ENCODE data around the gene EPHB1.

EPHB1 gene

GRCh38 chr3:135155228-135155627, 360.2 kb downstream of the EPHB1 start:
- TF ChIP-seq, protein P1, sequence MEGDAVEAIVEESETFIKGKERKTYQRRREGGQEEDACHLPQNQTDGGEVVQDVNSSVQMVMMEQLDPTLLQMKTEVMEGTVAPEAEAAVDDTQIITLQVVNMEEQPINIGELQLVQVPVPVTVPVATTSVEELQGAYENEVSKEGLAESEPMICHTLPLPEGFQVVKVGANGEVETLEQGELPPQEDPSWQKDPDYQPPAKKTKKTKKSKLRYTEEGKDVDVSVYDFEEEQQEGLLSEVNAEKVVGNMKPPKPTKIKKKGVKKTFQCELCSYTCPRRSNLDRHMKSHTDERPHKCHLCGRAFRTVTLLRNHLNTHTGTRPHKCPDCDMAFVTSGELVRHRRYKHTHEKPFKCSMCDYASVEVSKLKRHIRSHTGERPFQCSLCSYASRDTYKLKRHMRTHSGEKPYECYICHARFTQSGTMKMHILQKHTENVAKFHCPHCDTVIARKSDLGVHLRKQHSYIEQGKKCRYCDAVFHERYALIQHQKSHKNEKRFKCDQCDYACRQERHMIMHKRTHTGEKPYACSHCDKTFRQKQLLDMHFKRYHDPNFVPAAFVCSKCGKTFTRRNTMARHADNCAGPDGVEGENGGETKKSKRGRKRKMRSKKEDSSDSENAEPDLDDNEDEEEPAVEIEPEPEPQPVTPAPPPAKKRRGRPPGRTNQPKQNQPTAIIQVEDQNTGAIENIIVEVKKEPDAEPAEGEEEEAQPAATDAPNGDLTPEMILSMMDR (IDR thresholded peaks at IDR 0.05; ENCODE audit: low read depth, low read length), result no peak
- Histone ChIP-seq H3K27ac (no peak overlapping the region), H3K9me3 (ENCODE audit: severe bottlenecking) (no peaks in the 10 kb centered on the region), H3K27me3 (ENCODE audit: insufficient read depth, low read depth, severe bottlenecking) (no peaks in the 10 kb centered on the region), H3K36me3 (no peaks in the 10 kb centered on the region; the same call in 1 of the 2 replicates), H3K4me3 (ENCODE audit: low read depth, low read length) (no peak overlapping the region)
- no peak for DNase-seq

GRCh38 chr3:135155791-135156190, 360.7 kb downstream of the EPHB1 start:
- TF ChIP-seq, protein P1 (IDR thresholded peaks at IDR 0.05; ENCODE audit: low read depth, low read length), result no peak
- no peaks in the 10 kb centered on the region for H3K9me3 ChIP-seq (ENCODE audit: severe bottlenecking)
- no peak overlapping the region for H3K27ac ChIP-seq

GRCh38 chr3:135157045-135157740, 362.1 kb downstream of the EPHB1 start:
- no peak overlapping the region for H3K4me3 ChIP-seq (ENCODE audit: low read depth, low read length)
- TF ChIP-seq, protein P1 (IDR thresholded peaks at IDR 0.05; ENCODE audit: low read depth, low read length), result no peak
- no peaks in the 10 kb centered on the region for H3K27me3 ChIP-seq (ENCODE audit: insufficient read depth, low read depth, severe bottlenecking)
- H3K36me3 ChIP-seq, result no peaks in the 10 kb centered on the region
- H3K9me3 ChIP-seq (ENCODE audit: severe bottlenecking), result no peaks in the 10 kb centered on the region
- DNase-seq, result no peak
- H3K27ac ChIP-seq, result no peak overlapping the region

More at GRCh38 chr3:135155791-135156190, 360.7 kb downstream of the EPHB1 start:
- Histone ChIP-seq H3K36me3 (no peaks in the 10 kb centered on the region), H3K4me3 (ENCODE audit: low read depth, low read length) (no peak overlapping the region), H3K27me3 (ENCODE audit: insufficient read depth, low read depth, severe bottlenecking) (no peaks in the 10 kb centered on the region)
- DNase-seq, result no peak

- TF ChIP-seq, protein P1 (IDR thresholded peaks at IDR 0.05; ENCODE audit: low read depth, low read length), result no peak
- Histone ChIP-seq H3K36me3 (no peaks in the 10 kb centered on the region), H3K9me3 (ENCODE audit: severe bottlenecking) (no peaks in the 10 kb centered on the region), H3K27me3 (ENCODE audit: insufficient read depth, low read depth, severe bottlenecking) (no peaks in the 10 kb centered on the region), H3K27ac (no peak overlapping the region), H3K4me3 (ENCODE audit: low read depth, low read length) (no peak overlapping the region)
- DNase-seq, result no peak
Measured at GRCh38 chr3:135158520-135158919, 363.5 kb downstream of the EPHB1 start.

DNA sequence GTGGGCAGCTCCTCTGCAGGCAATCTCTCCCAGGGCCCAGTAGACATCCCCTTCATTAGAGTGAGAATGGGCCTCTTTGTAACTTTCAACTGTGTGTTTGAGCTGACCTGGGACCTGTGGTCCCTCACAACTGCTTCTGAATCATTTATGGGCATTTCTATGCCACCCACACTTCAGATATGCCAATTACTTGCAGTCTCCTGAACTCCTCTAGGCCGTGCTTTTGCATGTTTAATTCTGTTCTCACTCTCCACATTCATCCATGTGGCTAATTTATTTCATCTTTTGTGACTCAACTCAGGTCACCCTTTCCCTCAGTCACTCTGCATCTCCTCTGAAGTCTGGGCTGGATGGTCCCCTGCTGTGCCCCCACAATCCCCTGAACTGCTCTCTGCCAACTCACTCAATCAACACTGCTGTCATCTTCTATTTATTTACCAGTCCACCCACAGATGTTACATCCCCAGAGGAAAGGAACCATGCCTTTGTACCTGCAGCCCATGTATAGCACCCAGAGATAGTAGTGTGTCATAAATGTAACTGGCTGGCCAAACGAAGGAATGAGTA, 364.7 kb downstream of the EPHB1 start:
- Histone ChIP-seq H3K9me3 (ENCODE audit: severe bottlenecking) (no peaks in the 10 kb centered on the region), H3K27ac (no peak overlapping the region), H3K27me3 (ENCODE audit: insufficient read depth, low read depth, severe bottlenecking) (no peaks in the 10 kb centered on the region), H3K36me3 (no peaks in the 10 kb centered on the region), H3K4me3 (ENCODE audit: low read depth, low read length) (no peak overlapping the region)
- no peak for DNase-seq
- TF ChIP-seq, protein P1 (IDR thresholded peaks at IDR 0.05; ENCODE audit: low read depth, low read length), result no peak

Data from WERI-Rb-1 (cell line).